Measurements from ENCODE around the gene KRTAP10-1. TPM values are rescaled to one million over a fixed set of nuclear protein-coding genes. Genes with fewer than 3 reads are reported as not detected.

KRTAP10-1 gene
- total RNA-seq, 1 donor from 2014 or later: not detected

- Histone ChIP-seq H3K4me1 (no peaks in the 10 kb centered on the region), H3K27me3 (ENCODE audit: low read depth) (peaks cover 9% of the 10 kb centered on the region), H3K27ac (replicated peaks) (no peak overlapping the region), H3K9me3 (replicated peaks) (peaks cover 9% of the 10 kb centered on the region), H3K36me3 (no peaks in the 10 kb centered on the region), H3K4me3 (no peak overlapping the region)
- intact Hi-C loops (cut with micrococcal nuclease): no loop called here
- no peak for TF ChIP-seq CTCF (IDR thresholded peaks at IDR 0.05; ENCODE audit: borderline replicate concordance)
- no peak for DNase-seq
Observed at GRCh38 chr21:44539046-44539445, 949 bp downstream of the KRTAP10-1 start.

GRCh38 chr21:44537930-44538911 lies 1.8 kb downstream of the KRTAP10-1 start:
- no peak overlapping the region for H3K27ac ChIP-seq (replicated peaks)
- H3K36me3 ChIP-seq: no peaks in the 10 kb centered on the region
- intact Hi-C loops (cut with micrococcal nuclease): no loop called here
- H3K27me3 ChIP-seq (ENCODE audit: low read depth): peaks cover 9% of the 10 kb centered on the region
- no peaks in the 10 kb centered on the region for H3K4me1 ChIP-seq
- H3K4me3 ChIP-seq: no peak overlapping the region
- no peak for DNase-seq
- peaks cover 9% of the 10 kb centered on the region for H3K9me3 ChIP-seq (replicated peaks)
- no peak for TF ChIP-seq CTCF (IDR thresholded peaks at IDR 0.05; ENCODE audit: borderline replicate concordance)

DNA sequence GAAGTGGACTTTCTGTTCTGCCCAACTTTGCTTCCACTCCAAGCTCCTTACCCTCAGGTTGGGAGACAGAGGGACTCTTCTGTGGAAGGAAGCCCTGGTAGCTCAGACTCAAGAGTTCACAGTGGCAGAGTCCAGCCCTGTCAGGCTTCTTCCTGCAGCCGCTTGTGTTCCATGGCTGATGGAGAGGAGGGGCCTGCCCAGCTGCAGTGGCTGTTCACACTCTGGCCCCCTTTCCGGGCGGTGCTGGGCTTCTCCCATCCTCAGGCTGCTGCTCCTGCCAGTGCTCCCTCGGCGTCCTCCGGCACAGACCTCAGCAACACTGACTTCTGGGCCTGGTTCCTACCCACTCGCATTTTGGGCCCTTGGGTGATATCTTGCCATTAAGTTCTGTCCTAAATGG lies 4.0 kb downstream of the KRTAP10-1 start:
- intact Hi-C loops (cut with micrococcal nuclease): no loop called here
- Histone ChIP-seq H3K27ac (replicated peaks) (no peak overlapping the region), H3K4me1 (no peaks in the 10 kb centered on the region), H3K4me3 (no peak overlapping the region), H3K27me3 (ENCODE audit: low read depth) (peaks cover 19% of the 10 kb centered on the region), H3K9me3 (replicated peaks) (no peaks in the 10 kb centered on the region), H3K36me3 (no peaks in the 10 kb centered on the region)
- no peak for DNase-seq
- no peak for TF ChIP-seq CTCF (IDR thresholded peaks at IDR 0.05; ENCODE audit: borderline replicate concordance)

DNA sequence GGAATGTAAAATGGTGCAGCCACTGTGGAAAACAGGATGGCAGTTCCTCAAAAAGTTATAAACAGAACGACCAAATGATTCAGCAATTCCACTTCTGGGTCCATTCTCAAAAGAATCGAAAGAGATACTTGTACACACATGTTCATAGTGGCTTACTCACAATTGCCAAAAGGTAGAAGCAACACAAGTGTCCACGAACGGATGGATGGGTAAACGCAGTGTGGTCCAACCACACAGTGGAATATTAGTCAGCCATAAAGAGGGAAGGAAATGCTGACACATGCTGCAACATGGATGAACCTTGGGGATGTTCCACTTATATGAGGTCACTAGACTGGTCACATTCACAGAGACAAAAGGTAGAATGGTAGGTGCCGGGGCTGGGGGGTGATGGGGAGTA lies 5.3 kb downstream of the KRTAP10-1 start:
- intact Hi-C loops (cut with micrococcal nuclease): no loop called here
- no peaks in the 10 kb centered on the region for H3K9me3 ChIP-seq (replicated peaks)
- no peaks in the 10 kb centered on the region for H3K36me3 ChIP-seq
- no peak overlapping the region for H3K4me3 ChIP-seq
- TF ChIP-seq CTCF (IDR thresholded peaks at IDR 0.05; ENCODE audit: borderline replicate concordance): no peak
- no peak overlapping the region for H3K27ac ChIP-seq (replicated peaks)
- DNase-seq: no peak
- no peaks in the 10 kb centered on the region for H3K4me1 ChIP-seq
- H3K27me3 ChIP-seq (ENCODE audit: low read depth): peaks cover 29% of the 10 kb centered on the region

- H3K27me3 ChIP-seq (ENCODE audit: low read depth): peaks cover 34% of the 10 kb centered on the region
- H3K9me3 ChIP-seq (replicated peaks): no peaks in the 10 kb centered on the region
- no peak overlapping the region for H3K4me3 ChIP-seq
- DNase-seq: no peak
- no peak overlapping the region for H3K27ac ChIP-seq (replicated peaks)
- no peaks in the 10 kb centered on the region for H3K36me3 ChIP-seq
- intact Hi-C loops (cut with micrococcal nuclease): no loop called here
- H3K4me1 ChIP-seq: no peaks in the 10 kb centered on the region
- TF ChIP-seq CTCF (IDR thresholded peaks at IDR 0.05; ENCODE audit: borderline replicate concordance): no peak
Observed at GRCh38 chr21:44533891-44534627, 5.9 kb downstream of the KRTAP10-1 start.
